ENCODE data around the gene ADAMTS12.

The ADAMTS12 gene

GRCh38 chr5:33816791-33817190, 75.0 kb downstream of the ADAMTS12 start:
- TF ChIP-seq SIN3A (IDR thresholded peaks at IDR 0.05; ENCODE audit: borderline replicate concordance, insufficient read depth, low read length) (no peak), FOXP2 (optimal IDR thresholded peaks at IDR 0.05; ENCODE audit: borderline replicate concordance, extremely low read depth, extremely low read length, insufficient read depth) (no peak)

GRCh38 chr5:33812746-33813145, 79.0 kb downstream of the ADAMTS12 start:
- TF ChIP-seq SIN3A (IDR thresholded peaks at IDR 0.05; ENCODE audit: borderline replicate concordance, insufficient read depth, low read length) = no peak

- TF ChIP-seq SIN3A (IDR thresholded peaks at IDR 0.05; ENCODE audit: borderline replicate concordance, insufficient read depth, low read length) = no peak
Observed at GRCh38 chr5:33810491-33811120, 81.2 kb downstream of the ADAMTS12 start.

- no peak for TF ChIP-seq POLR2AphosphoS5 (IDR thresholded peaks at IDR 0.05; ENCODE audit: low read depth, low read length)
- no peak for TF ChIP-seq TAF1 (IDR thresholded peaks at IDR 0.05; ENCODE audit: borderline replicate concordance, insufficient read depth, low read length)
- TF ChIP-seq SIN3A (IDR thresholded peaks at IDR 0.05; ENCODE audit: borderline replicate concordance, insufficient read depth, low read length) = no peak
- TF ChIP-seq FOXP2 (optimal IDR thresholded peaks at IDR 0.05; ENCODE audit: borderline replicate concordance, extremely low read depth, extremely low read length, insufficient read depth) = no peak
- no peak for TF ChIP-seq REST (IDR thresholded peaks at IDR 0.05; ENCODE audit: insufficient read depth in 1 of 2, low read depth in 2 of 2, low read length in 2 of 2)
Observed at GRCh38 chr5:33809936-33810335, 81.9 kb downstream of the ADAMTS12 start.

GRCh38 chr5:33808699-33809098, 83.1 kb downstream of the ADAMTS12 start:
- TF ChIP-seq REST (IDR thresholded peaks at IDR 0.05; ENCODE audit: insufficient read depth in 1 of 2, low read depth in 2 of 2, low read length in 2 of 2) = no peak
- no peak for TF ChIP-seq SIN3A (IDR thresholded peaks at IDR 0.05; ENCODE audit: borderline replicate concordance, insufficient read depth, low read length)
- no peak for TF ChIP-seq POLR2AphosphoS5 (IDR thresholded peaks at IDR 0.05; ENCODE audit: low read depth, low read length)
- no peak for TF ChIP-seq FOXP2 (optimal IDR thresholded peaks at IDR 0.05; ENCODE audit: borderline replicate concordance, extremely low read depth, extremely low read length, insufficient read depth)
- TF ChIP-seq TAF1 (IDR thresholded peaks at IDR 0.05; ENCODE audit: borderline replicate concordance, insufficient read depth, low read length) = no peak

GRCh38 chr5:33807771-33808170, 84.0 kb downstream of the ADAMTS12 start:
- no peak for TF ChIP-seq POLR2AphosphoS5 (IDR thresholded peaks at IDR 0.05; ENCODE audit: low read depth, low read length)
- TF ChIP-seq SIN3A (IDR thresholded peaks at IDR 0.05; ENCODE audit: borderline replicate concordance, insufficient read depth, low read length) = no peak

- TF ChIP-seq FOXP2 (optimal IDR thresholded peaks at IDR 0.05; ENCODE audit: borderline replicate concordance, extremely low read depth, extremely low read length, insufficient read depth) = no peak
- no peak for TF ChIP-seq REST (IDR thresholded peaks at IDR 0.05; ENCODE audit: insufficient read depth in 1 of 2, low read depth in 2 of 2, low read length in 2 of 2)
- TF ChIP-seq SIN3A (IDR thresholded peaks at IDR 0.05; ENCODE audit: borderline replicate concordance, insufficient read depth, low read length) = no peak
- no peak for TF ChIP-seq TAF1 (IDR thresholded peaks at IDR 0.05; ENCODE audit: borderline replicate concordance, insufficient read depth, low read length)
- no peak for TF ChIP-seq POLR2AphosphoS5 (IDR thresholded peaks at IDR 0.05; ENCODE audit: low read depth, low read length)
Observed at GRCh38 chr5:33806738-33807442, 84.9 kb downstream of the ADAMTS12 start.

All from PFSK-1 (cell line).